HG03196 (cell line): ENCODE measurements around the gene IMMP2L.
"Not testable (repeated sequence)": the region's sequence is repeated elsewhere in the genome, so short reads cannot be mapped to it uniquely, and the experiment has no call there.

ENCODE experiments used
- ATAC-seq: cut with Tn5 transposase; IDR thresholded peaks from one replicate; pipeline ENCODE4 v1.9.1; 2021; ENCODE audit not compliant: unreplicated experiment

The IMMP2L gene

DNA sequence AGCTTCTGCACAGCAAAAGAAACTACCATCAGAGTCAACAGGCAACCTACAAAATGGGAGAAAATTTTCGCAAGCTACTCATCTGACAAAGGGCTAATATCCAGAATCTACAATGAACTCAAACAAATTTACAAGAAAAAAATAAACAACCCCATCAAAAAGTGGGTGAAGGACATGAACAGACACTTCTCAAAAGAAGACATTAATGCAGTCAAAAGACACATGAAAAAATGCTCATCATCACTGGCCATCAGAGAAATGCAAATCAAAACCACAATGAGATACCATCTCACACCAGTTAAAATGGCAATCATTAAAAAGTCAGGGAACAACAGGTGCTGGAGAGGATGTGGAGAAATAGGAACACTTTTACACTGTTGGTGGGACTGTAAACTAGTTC is 92.4 kb downstream of the IMMP2L start:
- not testable (repeated sequence) for ATAC-seq

- not testable (repeated sequence) for ATAC-seq
These were observed 96.5 kb downstream of the IMMP2L start for GRCh38 chr7:111465774-111466173.

- no peak for ATAC-seq
These were observed 101.6 kb downstream of the IMMP2L start for GRCh38 chr7:111460695-111461094.

- ATAC-seq, result no peak
These were observed 102.5 kb downstream of the IMMP2L start for GRCh38 chr7:111459757-111460280.

DNA sequence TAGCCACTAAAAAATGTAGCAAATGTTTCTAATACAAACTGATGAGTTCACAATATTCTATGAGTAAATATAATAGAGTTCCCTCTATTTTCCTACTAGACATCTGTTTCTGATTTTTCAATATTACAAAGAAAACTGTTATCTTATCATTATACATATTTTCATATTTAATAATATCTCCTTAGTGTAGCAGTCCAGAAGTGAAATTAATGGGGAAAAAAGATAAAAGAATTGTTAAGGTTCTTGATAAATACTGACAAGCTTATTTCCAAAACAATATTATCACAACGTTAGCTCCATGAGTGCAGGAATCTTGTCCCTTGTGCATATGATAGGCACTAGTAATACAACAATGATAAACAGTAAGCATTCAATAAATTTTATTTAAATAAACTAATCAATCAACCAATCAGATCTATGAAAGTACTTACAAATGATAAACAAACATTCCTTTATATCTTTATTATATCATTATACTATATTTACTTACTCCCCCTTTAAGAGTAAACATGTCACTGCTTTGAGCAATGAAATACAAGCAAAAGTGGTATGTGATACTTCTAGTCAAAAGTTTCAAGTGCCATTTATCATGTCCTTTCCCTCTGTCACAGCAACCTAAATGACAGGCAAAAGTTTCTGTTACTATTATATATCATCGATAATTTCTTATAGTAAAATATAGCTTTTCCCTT is 103.1 kb downstream of the IMMP2L start:
- ATAC-seq, result no peak

DNA sequence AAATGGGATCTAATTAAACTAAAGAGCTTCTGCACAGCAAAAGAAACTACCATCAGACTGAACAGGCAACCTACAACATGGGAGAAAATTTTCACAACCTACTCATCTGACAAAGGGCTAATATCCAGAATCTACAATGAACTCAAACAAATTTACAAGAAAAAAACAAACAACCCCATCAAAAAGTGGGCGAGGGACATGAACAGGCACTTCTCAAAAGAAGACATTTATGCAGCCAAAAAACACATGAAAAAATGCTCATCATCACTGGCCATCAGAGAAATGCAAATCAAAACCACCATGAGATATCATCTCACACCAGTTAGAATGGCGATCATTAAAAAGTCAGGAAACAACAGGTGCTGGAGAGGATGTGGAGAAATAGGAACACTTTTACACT is 111.6 kb downstream of the IMMP2L start:
- not testable (repeated sequence) for ATAC-seq

DNA sequence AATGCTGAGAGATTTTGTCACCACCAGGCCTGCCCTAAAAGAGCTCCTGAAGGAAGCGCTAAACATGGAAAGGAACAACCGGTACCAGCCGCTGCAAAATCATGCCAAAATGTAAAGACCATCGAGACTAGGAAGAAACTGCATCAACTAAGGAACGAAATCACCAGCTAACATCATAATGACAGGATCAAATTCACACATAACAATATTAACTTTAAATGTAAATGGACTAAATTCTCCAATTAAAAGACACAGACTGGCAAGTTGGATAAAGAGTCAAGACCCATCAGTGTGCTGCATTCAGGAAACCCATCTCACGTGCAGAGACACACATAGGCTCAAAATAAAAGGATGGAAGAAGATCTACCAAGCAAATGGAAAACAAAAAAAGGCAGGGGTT is 114.8 kb downstream of the IMMP2L start:
- ATAC-seq, result not testable (repeated sequence)

GRCh38 chr7:111439977-111440376 is 122.3 kb downstream of the IMMP2L start:
- ATAC-seq, result no peak

DNA sequence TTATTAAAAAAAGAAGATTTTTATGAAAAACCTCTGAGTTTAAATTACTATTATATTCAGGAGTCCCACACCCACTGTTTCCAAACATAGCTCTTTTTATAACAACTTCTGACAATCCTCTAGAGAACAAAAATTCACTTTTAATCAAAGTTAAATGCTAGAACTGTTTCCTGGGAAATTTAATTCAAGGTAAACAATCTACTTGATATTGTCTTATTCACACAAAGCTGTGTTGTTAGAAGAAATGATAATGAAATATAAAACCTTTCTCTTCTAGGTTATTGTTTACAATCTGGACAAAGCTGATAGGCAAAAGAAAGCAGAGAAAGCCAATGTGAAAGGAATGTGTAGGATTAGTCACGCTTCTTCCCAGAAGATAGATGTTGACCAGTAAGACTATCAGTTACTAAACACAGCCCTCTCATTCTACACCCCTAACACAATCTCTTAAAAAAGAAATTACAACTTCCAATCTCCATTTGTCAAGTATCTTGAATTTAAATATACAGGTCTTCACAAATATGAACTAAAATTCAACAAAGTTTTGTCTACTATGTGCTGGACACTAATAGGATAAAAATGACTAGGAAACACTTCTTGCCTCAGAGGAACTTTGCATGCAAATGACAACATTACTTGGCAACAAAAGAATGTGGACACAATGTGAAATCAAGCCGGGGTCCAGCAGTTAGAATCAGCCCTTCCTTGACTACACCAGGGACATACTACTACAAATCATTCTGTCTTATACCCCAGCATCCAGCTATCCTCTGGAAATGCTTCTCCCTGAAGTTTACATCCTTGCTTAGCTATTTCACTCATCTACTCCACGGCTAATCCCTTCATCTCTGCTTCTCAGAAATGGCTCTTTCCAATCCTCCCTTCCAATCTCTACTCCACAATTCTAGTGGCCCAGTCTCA is 123.7 kb downstream of the IMMP2L start:
- no peak for ATAC-seq

DNA sequence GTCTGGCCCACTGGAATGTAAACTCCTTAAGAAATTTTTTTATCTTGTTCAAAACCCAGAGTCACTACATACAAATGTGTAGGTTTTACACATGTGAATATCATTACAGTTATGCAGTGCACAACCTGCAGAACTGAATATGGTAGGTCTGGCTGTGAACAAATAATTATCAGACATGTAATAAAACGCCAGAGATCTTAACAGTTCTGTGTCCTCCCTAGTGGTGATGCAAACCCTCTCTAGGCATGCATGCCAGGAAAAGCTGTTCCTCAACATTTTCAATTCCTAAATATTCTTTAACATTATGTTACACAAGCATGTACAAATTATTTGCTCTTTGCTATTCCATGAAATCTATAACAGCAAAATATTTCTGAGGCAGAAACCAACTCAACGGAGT is 124.6 kb downstream of the IMMP2L start:
- no peak for ATAC-seq

- ATAC-seq, result no peak
These were observed 125.7 kb downstream of the IMMP2L start for GRCh38 chr7:111436608-111437007.

- no peak for ATAC-seq
These were observed 128.9 kb downstream of the IMMP2L start for GRCh38 chr7:111433426-111433825.

DNA sequence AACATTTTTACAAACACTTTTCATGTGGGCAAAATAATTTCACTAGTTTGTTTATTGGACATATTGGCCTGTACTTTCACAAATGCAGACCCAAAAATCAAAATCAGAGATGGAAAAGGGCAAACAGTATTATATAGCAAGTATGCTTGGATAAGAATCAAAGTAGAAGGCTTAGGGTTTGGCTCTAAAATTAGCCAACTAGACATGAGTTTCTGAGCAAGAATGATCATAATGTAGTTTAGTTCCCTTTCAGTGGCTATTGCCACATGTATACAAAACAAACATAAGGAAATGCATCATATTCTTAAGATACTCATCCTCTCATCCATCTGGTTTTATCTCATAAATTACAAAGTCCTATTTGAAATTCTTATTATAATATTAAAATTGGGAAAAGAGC is 132.5 kb downstream of the IMMP2L start:
- no peak for ATAC-seq

DNA sequence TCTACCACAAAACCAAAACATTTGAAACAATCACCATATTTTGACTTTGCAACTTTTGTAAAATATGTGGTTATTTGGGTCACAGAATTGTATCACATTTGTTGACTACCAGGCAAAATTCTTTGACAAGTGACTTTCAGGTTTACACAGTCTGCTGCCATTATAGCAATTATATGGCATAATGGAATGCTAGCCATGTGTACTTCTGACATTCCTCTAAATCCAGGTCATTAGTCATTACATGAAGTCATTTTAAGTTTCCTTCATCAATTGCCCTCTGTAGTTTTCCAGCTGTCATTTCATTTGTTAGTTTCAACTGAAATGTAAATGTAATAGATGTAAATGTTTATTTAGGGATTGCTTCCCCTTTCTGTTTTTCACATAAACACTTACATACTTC is 137.5 kb downstream of the IMMP2L start:
- ATAC-seq, result no peak

DNA sequence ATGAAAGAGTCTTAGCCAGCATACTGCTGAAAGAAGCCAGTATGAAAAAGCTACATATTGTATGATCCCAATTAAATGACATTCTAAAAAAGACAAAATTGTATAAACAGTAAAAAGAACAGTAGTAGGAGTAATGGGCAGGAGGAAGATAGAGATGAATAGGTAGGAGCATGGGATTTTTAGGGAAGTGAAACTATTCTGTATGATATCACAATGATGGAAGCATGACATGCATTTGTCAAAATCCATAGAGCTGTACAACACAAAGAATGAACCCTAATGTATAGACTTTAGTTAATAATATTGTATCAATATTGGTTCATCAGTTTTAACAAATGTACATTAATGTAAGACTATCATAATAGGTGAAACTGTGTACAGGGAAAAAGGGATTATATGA is 147.9 kb downstream of the IMMP2L start:
- no peak for ATAC-seq

DNA sequence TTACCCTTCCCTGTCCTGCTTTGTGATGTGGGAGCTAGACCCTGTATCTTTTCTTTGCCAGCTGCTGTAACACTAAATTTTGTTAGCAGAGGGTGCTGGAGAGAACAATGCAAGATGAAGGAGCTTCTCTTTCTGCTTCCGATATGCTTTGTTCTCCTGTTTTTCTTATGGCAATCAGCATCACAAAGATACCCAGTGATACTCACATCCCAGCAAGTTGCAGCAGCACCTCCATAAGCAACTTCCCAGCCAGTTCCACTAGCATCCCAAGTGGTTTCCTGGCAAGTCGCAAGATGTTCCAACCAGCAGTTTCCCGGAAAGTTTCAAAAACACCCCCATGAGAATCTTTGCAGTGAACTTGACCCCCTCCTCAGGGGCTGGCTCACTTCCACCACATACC is 148.6 kb downstream of the IMMP2L start:
- ATAC-seq, result no peak

DNA sequence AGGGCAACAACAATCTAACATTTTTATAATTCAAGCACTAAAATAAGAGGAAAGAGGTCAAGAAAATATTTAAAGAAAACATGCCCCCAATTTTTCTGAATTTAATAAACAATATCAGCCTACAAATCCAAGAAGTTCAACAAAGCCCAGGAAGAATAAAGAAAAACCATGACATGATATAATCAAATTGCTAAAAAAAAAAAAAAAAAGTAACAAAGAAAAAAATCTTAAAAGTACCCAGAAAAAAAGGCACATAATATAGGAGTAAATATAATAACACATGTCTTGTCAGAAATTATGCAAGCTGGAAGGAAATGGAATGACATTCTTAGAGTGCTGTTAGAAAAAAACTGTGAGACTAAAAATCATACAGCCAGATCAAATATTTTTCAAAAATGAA is 151.4 kb downstream of the IMMP2L start:
- ATAC-seq, result no peak

DNA sequence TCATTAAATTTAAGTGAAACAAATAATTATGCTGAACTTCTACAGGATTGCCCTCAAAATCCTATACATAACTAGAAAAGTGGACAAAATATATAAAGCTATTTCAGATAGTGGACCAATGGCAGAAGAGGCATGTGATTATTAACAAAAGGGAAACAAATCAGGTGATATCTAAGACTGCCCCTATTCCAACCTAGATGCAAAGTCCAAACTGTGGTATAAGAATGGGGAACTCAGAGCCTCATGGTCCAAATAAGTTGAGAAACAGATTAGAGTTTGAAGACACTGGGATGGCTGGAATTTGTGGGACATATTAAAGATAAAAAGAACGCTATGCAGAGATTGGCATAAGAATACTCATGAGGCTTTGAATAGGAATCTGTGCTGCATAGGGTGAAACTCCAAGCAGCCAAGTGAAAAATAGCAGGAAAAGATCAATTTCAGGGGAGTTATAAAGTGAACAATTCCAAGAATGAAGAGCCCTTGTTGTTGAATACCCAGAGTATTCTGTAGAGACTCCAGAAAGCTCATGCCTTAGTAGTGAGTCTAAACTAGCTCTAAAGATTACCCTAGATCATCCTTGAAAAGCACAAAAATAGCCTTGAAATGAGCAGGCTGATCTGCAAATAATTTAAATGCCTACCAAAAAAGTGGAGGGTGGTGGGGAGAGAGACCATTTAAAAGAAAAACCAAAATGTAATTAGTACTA is 152.4 kb downstream of the IMMP2L start:
- ATAC-seq, result no peak

GRCh38 chr7:111408724-111409123 is 153.6 kb downstream of the IMMP2L start:
- ATAC-seq, result no peak

DNA sequence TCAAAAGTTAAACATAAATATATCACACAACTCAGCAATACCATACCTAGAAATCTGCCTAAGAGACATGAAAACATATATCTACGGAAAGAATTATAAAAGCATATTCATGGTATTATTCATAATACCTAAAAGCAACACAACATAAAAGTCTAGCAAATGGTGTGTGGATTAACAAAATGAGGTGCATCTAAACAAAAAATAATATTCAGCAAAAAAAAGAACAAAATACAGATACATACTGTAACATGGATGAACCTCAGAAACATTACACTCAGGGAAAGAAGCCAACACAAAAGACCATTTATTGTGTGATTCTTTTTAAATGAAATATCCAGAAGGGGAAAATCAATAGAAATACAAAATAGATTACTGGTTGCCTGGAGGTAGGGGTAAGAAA is 155.0 kb downstream of the IMMP2L start:
- ATAC-seq, result no peak

- ATAC-seq, result no peak
These were observed 156.7 kb downstream of the IMMP2L start for GRCh38 chr7:111405621-111406020.
